22Rv1 (cell line): ENCODE results near the gene PCYOX1L.

Experiments
- CTCF ChIP-seq: fragments of 450-650 bp; IDR thresholded peaks from 2 replicates; pipeline ENCODE4 v1.5.1; 2017; ENCODE audit warnings: mild to moderate bottlenecking
- ZFX ChIP-seq: fragments of 450-650 bp; IDR thresholded peaks from 2 replicates; pipeline ENCODE4 v1.6.1; 2017; ENCODE audit warnings: antibody characterized with exemption, borderline replicate concordance

- TF ChIP-seq CTCF (no peak), ZFX (no peak)
Measured at GRCh38 chr5:149325894-149326293, 32.0 kb upstream of the PCYOX1L start.
